Glutamatergic neuron (in vitro differentiated cells): ENCODE measurements around the gene TMEM108. TPM values are rescaled to one million over a fixed set of nuclear protein-coding genes. Genes with fewer than 3 reads are reported as not detected.

ENCODE experiments used
- DNase-seq: peaks from one replicate; pipeline ENCODE4 v3.0.0; 2022
- H3K27ac Mint-ChIP-seq: one replicate; pipeline ENCODE4 v1.8.0; 2020; ENCODE audit warnings: mild to moderate bottlenecking, mixed read lengths, inconsistent platforms; ENCODE audit not compliant: unreplicated experiment
- H3K27me3 Mint-ChIP-seq: one replicate; pipeline ENCODE4 v1.8.0; 2020; ENCODE audit warnings: mild to moderate bottlenecking, moderate library complexity, mixed read lengths, inconsistent platforms; ENCODE audit not compliant: unreplicated experiment
- H3K36me3 Mint-ChIP-seq: one replicate; pipeline ENCODE4 v1.8.0; 2020; ENCODE audit warnings: mild to moderate bottlenecking, mixed read lengths, inconsistent platforms; ENCODE audit not compliant: unreplicated experiment
- H3K4me1 Mint-ChIP-seq: one replicate; pipeline ENCODE4 v1.8.0; 2020; ENCODE audit warnings: mild to moderate bottlenecking, low read depth, mixed read lengths, inconsistent platforms; ENCODE audit not compliant: unreplicated experiment
- H3K4me3 Mint-ChIP-seq: one replicate; pipeline ENCODE4 v1.8.0; 2020; ENCODE audit warnings: mild to moderate bottlenecking, mixed read lengths, inconsistent platforms; ENCODE audit not compliant: unreplicated experiment
- H3K9me3 Mint-ChIP-seq: one replicate; pipeline ENCODE4 v1.8.0; 2020; ENCODE audit warnings: mild to moderate bottlenecking, moderate library complexity, mixed read lengths, inconsistent platforms; ENCODE audit not compliant: unreplicated experiment
- total RNA-seq: library from RNA; stranded (reverse); fragmentation: NEBNext Ultra II Directional; extraction: Animal tissue kit (Norgen Biotek cat#: 25700); gene quantifications from one replicate; pipeline ENCODE4 v1.2.1, GENCODE V29; 2021; ENCODE audit not compliant: unreplicated experiment
- TF ChIP-seq, protein P1 (sequence below): fragments of 200-600 bp; sonication (generic); IDR thresholded peaks from one replicate; pipeline ENCODE4 v1.5.0; 2021; ENCODE audit not compliant: partially characterized antibody, unreplicated experiment

The TMEM108 gene
- total RNA-seq, 1 donor from 2014 or later = 9.0 TPM

DNA sequence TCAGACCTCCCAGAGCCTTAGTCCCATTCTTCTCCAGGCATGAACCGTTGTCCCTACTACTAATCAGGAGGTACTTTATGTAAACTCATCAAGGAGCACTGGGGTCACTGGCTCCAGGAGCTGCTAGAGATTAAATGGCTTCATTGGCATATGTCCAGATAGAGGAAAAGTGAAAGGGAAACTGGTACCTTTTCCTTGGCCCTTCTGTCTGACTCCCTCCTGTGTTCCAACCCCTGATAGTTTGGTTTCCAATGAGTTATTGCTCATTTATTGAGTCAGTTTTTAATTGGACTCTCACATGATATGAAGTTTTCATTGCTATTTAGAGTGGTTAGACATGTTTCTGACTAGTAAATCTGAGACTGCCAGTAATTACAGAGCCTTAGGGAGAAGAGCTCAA, 231.2 kb downstream of the TMEM108 start:
- no peaks in the 10 kb centered on the region for H3K36me3 Mint-ChIP-seq
- H3K27me3 Mint-ChIP-seq = peaks cover 2% of the 10 kb centered on the region
- no peak for DNase-seq
- no peak overlapping the region for H3K4me3 Mint-ChIP-seq
- H3K9me3 Mint-ChIP-seq = peaks cover 2% of the 10 kb centered on the region
- peaks cover 22% of the 10 kb centered on the region for H3K4me1 Mint-ChIP-seq
- H3K27ac Mint-ChIP-seq = peak overlapping the region; percentile 40
- TF ChIP-seq, protein P1, sequence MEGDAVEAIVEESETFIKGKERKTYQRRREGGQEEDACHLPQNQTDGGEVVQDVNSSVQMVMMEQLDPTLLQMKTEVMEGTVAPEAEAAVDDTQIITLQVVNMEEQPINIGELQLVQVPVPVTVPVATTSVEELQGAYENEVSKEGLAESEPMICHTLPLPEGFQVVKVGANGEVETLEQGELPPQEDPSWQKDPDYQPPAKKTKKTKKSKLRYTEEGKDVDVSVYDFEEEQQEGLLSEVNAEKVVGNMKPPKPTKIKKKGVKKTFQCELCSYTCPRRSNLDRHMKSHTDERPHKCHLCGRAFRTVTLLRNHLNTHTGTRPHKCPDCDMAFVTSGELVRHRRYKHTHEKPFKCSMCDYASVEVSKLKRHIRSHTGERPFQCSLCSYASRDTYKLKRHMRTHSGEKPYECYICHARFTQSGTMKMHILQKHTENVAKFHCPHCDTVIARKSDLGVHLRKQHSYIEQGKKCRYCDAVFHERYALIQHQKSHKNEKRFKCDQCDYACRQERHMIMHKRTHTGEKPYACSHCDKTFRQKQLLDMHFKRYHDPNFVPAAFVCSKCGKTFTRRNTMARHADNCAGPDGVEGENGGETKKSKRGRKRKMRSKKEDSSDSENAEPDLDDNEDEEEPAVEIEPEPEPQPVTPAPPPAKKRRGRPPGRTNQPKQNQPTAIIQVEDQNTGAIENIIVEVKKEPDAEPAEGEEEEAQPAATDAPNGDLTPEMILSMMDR = no peak

DNA sequence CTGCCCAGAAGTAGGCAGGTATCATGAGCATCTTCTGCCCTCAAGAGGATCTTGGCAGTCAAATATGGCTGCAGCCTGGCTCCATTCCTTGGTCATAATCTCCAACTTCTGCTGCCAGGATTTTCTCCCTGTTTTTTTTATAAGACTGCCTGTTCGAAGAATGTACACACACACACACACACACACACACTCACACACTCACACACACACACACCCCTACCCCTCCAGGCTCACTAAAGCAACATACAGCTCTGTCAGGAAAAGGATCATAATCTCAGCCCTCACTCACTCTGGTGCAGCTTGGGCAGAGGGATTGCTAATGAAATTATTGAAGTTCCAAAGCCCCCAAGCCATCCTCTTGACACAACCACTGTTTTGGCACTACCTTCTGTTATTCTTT, 232.4 kb downstream of the TMEM108 start:
- H3K4me1 Mint-ChIP-seq = peaks cover 22% of the 10 kb centered on the region
- H3K27me3 Mint-ChIP-seq = peaks cover 2% of the 10 kb centered on the region
- peak overlapping the region; percentile 46 for H3K27ac Mint-ChIP-seq

DNA sequence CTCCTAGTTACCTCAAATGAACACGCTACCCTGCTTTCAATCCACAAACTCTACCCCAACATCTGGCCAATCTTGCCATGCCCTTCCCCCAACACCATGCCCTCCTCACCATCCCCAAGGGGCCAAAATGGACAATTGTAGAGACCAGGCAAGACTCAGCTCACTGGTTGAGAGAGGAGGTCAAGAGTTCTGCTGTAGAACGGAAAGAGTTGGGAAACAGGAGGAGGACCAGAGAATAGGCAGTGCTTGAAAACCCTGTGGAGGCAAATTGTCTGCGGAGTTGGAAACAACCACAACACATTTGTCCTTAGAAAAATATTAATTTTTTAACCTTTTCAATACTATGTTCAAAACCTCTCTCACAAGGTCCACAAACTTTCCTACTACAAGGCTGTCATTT, 232.9 kb downstream of the TMEM108 start:
- Mint-ChIP-seq H3K27ac (no peak overlapping the region), H3K9me3 (peaks cover 2% of the 10 kb centered on the region), H3K4me1 (peaks cover 22% of the 10 kb centered on the region), H3K27me3 (peaks cover 2% of the 10 kb centered on the region), H3K36me3 (no peaks in the 10 kb centered on the region), H3K4me3 (no peak overlapping the region)
- DNase-seq = no peak
- TF ChIP-seq, protein P1 = no peak

More for the DNA sequence above, 232.4 kb downstream of the TMEM108 start:
- H3K36me3 Mint-ChIP-seq = no peaks in the 10 kb centered on the region
- no peak for DNase-seq
- H3K9me3 Mint-ChIP-seq = peaks cover 2% of the 10 kb centered on the region
- TF ChIP-seq, protein P1 = no peak
- H3K4me3 Mint-ChIP-seq = no peak overlapping the region

DNA sequence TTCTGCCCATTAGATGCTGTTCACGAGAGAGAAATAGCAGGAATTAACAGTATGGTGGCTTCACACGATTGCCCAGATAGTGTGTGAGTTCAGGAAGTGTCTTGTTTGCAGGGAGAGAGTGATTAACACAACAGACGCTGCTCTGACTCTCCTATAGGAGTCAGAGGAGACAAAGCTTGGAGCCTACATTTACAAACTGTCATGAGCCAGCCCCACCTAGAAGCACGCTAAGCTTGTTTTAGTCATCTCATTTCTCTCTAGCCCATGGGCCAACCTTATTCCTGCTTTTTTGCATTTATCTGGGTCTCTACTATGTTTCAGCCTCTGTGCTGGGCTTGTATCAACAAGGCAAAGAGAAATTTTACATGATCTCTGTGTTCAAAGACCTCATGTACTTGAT, 233.3 kb downstream of the TMEM108 start:
- peaks cover 22% of the 10 kb centered on the region for H3K4me1 Mint-ChIP-seq
- H3K27ac Mint-ChIP-seq = peak overlapping the region; percentile 39
- TF ChIP-seq, protein P1 = no peak
- no peak overlapping the region for H3K4me3 Mint-ChIP-seq
- no peaks in the 10 kb centered on the region for H3K36me3 Mint-ChIP-seq
- peaks cover 2% of the 10 kb centered on the region for H3K9me3 Mint-ChIP-seq
- DNase-seq = no peak
- H3K27me3 Mint-ChIP-seq = peaks cover 2% of the 10 kb centered on the region

DNA sequence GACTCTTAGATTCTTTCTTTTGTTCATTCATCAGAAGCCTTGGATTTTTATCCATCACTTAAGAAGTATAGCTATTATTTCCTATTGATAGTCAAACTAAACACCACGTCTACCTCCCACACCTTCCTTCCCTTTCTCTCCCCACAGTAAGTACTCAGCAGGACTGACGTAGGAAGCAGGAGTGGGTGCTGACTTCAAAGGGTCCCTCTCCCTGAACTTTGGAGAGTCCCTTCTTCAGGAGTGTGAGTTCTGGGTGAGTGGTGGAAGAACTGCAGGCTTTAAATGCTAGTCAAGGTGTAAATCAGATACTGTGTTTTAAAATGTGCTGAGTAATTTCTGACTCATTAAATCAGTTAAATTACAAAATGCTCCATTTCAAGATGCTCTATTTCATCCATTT, 235.2 kb downstream of the TMEM108 start:
- Mint-ChIP-seq H3K36me3 (no peaks in the 10 kb centered on the region), H3K4me3 (no peak overlapping the region), H3K27ac (no peak overlapping the region), H3K4me1 (peaks cover 22% of the 10 kb centered on the region), H3K9me3 (peaks cover 2% of the 10 kb centered on the region), H3K27me3 (peaks cover 2% of the 10 kb centered on the region)
- TF ChIP-seq, protein P1 = no peak
- DNase-seq = no peak
